Peyer's patch (tissue), 4 donors: ENCODE results near the gene RASSF4.

Experiments
- POLR2A ChIP-seq, 2 donors: fragments of 450-650 bp; IDR thresholded peaks; one replicate each; pipeline ENCODE4 v1.5.1; 2017; ENCODE audit warnings: antibody characterized with exemption in 2 of 2, mild to moderate bottlenecking in 2 of 2, moderate library complexity in 2 of 2
- TF ChIP-seq, protein P1 (sequence below), 6 experiments: fragments of 450-650 bp in 4 of 6; fragments of 200-600 bp in 2 of 6; sonication (generic) in 1 of 6; IDR thresholded peaks; one replicate each; pipeline ENCODE4 v1.5.1; 2017 to 2019; ENCODE audit warnings: antibody characterized with exemption in 6 of 6, mild to moderate bottlenecking in 3 of 6, moderate library complexity in 1 of 6

DNA sequence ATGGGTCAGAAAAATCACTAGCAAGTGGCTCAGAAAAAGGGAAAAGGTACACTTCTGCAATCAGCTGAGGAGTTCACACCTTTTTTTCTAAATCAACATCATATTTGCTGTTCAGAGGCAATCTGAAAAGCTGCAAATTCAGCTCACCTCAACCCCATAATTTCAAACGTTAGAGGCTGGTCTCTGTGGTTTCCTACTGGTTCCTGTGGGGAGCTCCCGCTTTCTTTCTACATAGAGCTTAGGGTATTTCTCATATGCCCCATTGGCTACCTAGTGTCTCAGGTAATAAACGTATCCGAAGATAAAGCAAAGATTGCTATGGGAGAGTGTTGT lies 35.9 kb downstream of the RASSF4 start:
- TF ChIP-seq, protein P1, sequence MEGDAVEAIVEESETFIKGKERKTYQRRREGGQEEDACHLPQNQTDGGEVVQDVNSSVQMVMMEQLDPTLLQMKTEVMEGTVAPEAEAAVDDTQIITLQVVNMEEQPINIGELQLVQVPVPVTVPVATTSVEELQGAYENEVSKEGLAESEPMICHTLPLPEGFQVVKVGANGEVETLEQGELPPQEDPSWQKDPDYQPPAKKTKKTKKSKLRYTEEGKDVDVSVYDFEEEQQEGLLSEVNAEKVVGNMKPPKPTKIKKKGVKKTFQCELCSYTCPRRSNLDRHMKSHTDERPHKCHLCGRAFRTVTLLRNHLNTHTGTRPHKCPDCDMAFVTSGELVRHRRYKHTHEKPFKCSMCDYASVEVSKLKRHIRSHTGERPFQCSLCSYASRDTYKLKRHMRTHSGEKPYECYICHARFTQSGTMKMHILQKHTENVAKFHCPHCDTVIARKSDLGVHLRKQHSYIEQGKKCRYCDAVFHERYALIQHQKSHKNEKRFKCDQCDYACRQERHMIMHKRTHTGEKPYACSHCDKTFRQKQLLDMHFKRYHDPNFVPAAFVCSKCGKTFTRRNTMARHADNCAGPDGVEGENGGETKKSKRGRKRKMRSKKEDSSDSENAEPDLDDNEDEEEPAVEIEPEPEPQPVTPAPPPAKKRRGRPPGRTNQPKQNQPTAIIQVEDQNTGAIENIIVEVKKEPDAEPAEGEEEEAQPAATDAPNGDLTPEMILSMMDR (IDR thresholded peaks at IDR 0.05): no peak
- TF ChIP-seq POLR2A (IDR thresholded peaks at IDR 0.05): no peak
